DND-41 (cell line): Measurements from ENCODE around the gene PRRT4.

ENCODE experiments used
- ATAC-seq: fragments of 200-7000 bp; cut with Tn5 transposase; 3 replicates; pipeline ENCODE4 v1.9.1; 2021; ENCODE audit warnings: low read depth; ENCODE audit not compliant: insufficient read depth
- DNase-seq: peaks from one replicate; pipeline ENCODE4 v3.0.0-alpha.2; 2020
- H2AFZ ChIP-seq: 2 replicates; pipeline ENCODE4 v1.6.0; 2012; ENCODE audit warnings: low read depth, low read length
- H3K27ac ChIP-seq: 2 replicates; pipeline ENCODE4 v1.5.1; 2012; ENCODE audit warnings: low read length, inconsistent platforms
- H3K27me3 ChIP-seq: fragments of 200-600 bp; sonication (generic); 2 replicates; pipeline ENCODE4 v1.6.0; 2012; ENCODE audit warnings: low read length, mild to moderate bottlenecking, inconsistent platforms; ENCODE audit not compliant: insufficient read depth, poor library complexity
- H3K36me3 ChIP-seq: 2 replicates; pipeline ENCODE4 v1.5.1; 2012; ENCODE audit warnings: low read length, inconsistent platforms; ENCODE audit not compliant: insufficient read depth
- H3K4me1 ChIP-seq: 2 replicates; pipeline ENCODE4 v1.5.1; 2012; ENCODE audit warnings: mild to moderate bottlenecking, low read length; ENCODE audit not compliant: insufficient read depth
- H3K4me2 ChIP-seq: 2 replicates; pipeline ENCODE4 v1.6.0; 2012; ENCODE audit warnings: mild to moderate bottlenecking, moderate library complexity, low read length, inconsistent platforms; ENCODE audit not compliant: insufficient read depth
- H3K4me3 ChIP-seq, 2 experiments: fragments of 200-600 bp in 1 of 2; shearing (Covaris generic) in 1 of 2; 2 replicates each; pipeline ENCODE4 v1.5.1; 2012 to 2016; ENCODE audit warnings: inconsistent platforms in 2 of 2, low read length in 2 of 2, mild to moderate bottlenecking in 2 of 2, low read depth in 1 of 2, moderate library complexity in 1 of 2
- H3K79me2 ChIP-seq: 2 replicates; pipeline ENCODE4 v1.6.0; 2012; ENCODE audit warnings: low read length, inconsistent platforms; ENCODE audit not compliant: insufficient read depth
- H3K9ac ChIP-seq: 2 replicates; pipeline ENCODE4 v1.6.0; 2012; ENCODE audit warnings: low read depth, mild to moderate bottlenecking, inconsistent platforms, low read length, moderate library complexity
- H3K9me3 ChIP-seq: 2 replicates; pipeline ENCODE4 v1.5.1; 2012; ENCODE audit warnings: low read length, moderate library complexity, mild to moderate bottlenecking, inconsistent platforms; ENCODE audit not compliant: insufficient read depth, severe bottlenecking
- H4K20me1 ChIP-seq: 2 replicates; pipeline ENCODE4 v1.6.0; 2012; ENCODE audit warnings: low read length; ENCODE audit not compliant: insufficient read depth
- CTCF ChIP-seq: IDR thresholded peaks from 2 replicates; pipeline ENCODE4 v1.5.1; 2012; ENCODE audit warnings: borderline replicate concordance, low read length, moderate library complexity, mild to moderate bottlenecking; ENCODE audit not compliant: poor library complexity, severe bottlenecking; ENCODE audit errors: extremely low read depth
- EZH2 ChIP-seq: IDR thresholded peaks from 3 replicates; pipeline ENCODE4 v1.6.1; 2012; ENCODE audit warnings: borderline replicate concordance, low read depth, mild to moderate bottlenecking, moderate library complexity, low read length, inconsistent platforms; ENCODE audit not compliant: severe bottlenecking

The PRRT4 gene

GRCh38 chr7:128381161-128381821 is 19.8 kb upstream of the PRRT4 start:
- H2AFZ ChIP-seq, result no peak overlapping the region
- H3K9me3 ChIP-seq, result no peaks in the 10 kb centered on the region
- ATAC-seq, result peak; percentile 68
- H3K4me3 ChIP-seq, result no peak overlapping the region
- H4K20me1 ChIP-seq, result no peaks in the 10 kb centered on the region
- peak; percentile 74 for TF ChIP-seq CTCF
- TF ChIP-seq EZH2, result no peak
- no peaks in the 10 kb centered on the region for H3K79me2 ChIP-seq
- H3K27me3 ChIP-seq, result peaks cover 6% of the 10 kb centered on the region
- no peak overlapping the region for H3K27ac ChIP-seq
- peak; percentile 42 for DNase-seq
- H3K4me2 ChIP-seq, result no peak overlapping the region
- H3K36me3 ChIP-seq, result no peaks in the 10 kb centered on the region
- no peaks in the 10 kb centered on the region for H3K4me1 ChIP-seq
- no peak overlapping the region for H3K9ac ChIP-seq

- no peaks in the 10 kb centered on the region for H4K20me1 ChIP-seq
- peaks cover 4% of the 10 kb centered on the region for H3K27me3 ChIP-seq
- no peaks in the 10 kb centered on the region for H3K4me1 ChIP-seq
- H3K79me2 ChIP-seq, result no peaks in the 10 kb centered on the region
- H3K9me3 ChIP-seq, result no peaks in the 10 kb centered on the region
- H3K4me3 ChIP-seq, result no peak overlapping the region
- TF ChIP-seq CTCF, result no peak
- TF ChIP-seq EZH2, result no peak
- no peaks in the 10 kb centered on the region for H3K36me3 ChIP-seq
- DNase-seq (peak; percentile 20), ATAC-seq (peak; percentile 47)
- no peak overlapping the region for H3K4me2 ChIP-seq
- no peak overlapping the region for H2AFZ ChIP-seq
- H3K27ac ChIP-seq, result no peak overlapping the region
- no peak overlapping the region for H3K9ac ChIP-seq
Measured at GRCh38 chr7:128380483-128381106, 19.1 kb upstream of the PRRT4 start.

DNA sequence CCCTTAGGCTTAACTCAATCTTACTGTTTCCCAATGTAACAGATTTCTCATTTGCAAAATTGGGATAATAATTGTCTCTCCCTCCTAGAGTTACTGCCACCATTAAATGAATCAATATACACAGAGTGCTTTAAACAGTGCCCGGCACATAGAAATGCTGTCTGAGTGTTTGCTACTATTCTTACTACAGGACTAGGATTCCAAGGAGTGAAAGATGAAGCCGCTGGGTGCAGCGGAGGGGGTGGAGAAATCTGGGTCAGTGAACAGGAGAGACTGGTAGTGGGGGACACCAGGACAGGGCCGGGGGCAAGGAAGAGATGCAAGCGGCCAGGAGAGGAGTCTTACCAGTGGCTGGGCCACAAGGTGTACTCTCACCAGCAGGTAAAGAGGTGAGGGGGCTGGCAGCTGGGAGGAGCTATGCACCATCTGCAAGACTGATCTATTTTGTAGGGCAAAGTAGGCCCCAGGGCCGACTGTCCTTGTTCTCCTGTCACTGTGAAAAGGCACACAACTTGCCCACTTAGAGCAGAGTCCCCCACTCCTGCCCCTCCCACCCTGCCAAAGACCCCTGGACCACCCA is 18.5 kb upstream of the PRRT4 start:
- no peak for ATAC-seq
- TF ChIP-seq CTCF (no peak), EZH2 (no peak)

More for the DNA sequence above, 18.5 kb upstream of the PRRT4 start:
- Histone ChIP-seq H3K36me3 (no peaks in the 10 kb centered on the region), H3K4me1 (no peaks in the 10 kb centered on the region), H4K20me1 (no peaks in the 10 kb centered on the region), H3K4me3 (no peak overlapping the region), H3K27ac (no peak overlapping the region), H3K9me3 (no peaks in the 10 kb centered on the region), H3K9ac (no peak overlapping the region), H2AFZ (no peak overlapping the region), H3K79me2 (no peaks in the 10 kb centered on the region), H3K4me2 (no peak overlapping the region), H3K27me3 (no peaks in the 10 kb centered on the region)
- DNase-seq, result no peak
